CD4-positive, alpha-beta T cell treated with Interleukin-6 for 4 hours (primary cell): ENCODE results near the gene FRMD5.
"Not testable (repeated sequence)": the region's sequence is repeated elsewhere in the genome, so short reads cannot be mapped to it uniquely, and the experiment has no call there.

ENCODE experiments used
- DNase-seq: peaks from one replicate; pipeline ENCODE4 v3.0.0-alpha.2; 2020; ENCODE audit warnings: mixed read lengths

FRMD5 gene

GRCh38 chr15:44029940-44030568 is 165.0 kb downstream of the FRMD5 start:
- no peak for DNase-seq

- no peak for DNase-seq
Observed at GRCh38 chr15:44029003-44029402, 166.1 kb downstream of the FRMD5 start.

- DNase-seq = no peak
Observed at GRCh38 chr15:44028349-44028748, 166.7 kb downstream of the FRMD5 start.

GRCh38 chr15:44024155-44024554 is 170.9 kb downstream of the FRMD5 start:
- DNase-seq = no peak

- no peak for DNase-seq
Observed at GRCh38 chr15:44023176-44023575, 171.9 kb downstream of the FRMD5 start.

GRCh38 chr15:44018151-44018550 is 176.9 kb downstream of the FRMD5 start:
- no peak for DNase-seq

- no peak for DNase-seq
Observed at GRCh38 chr15:44015545-44016305, 179.3 kb downstream of the FRMD5 start.

- no peak for DNase-seq
Observed at GRCh38 chr15:44011238-44011854, 183.7 kb downstream of the FRMD5 start.

DNA sequence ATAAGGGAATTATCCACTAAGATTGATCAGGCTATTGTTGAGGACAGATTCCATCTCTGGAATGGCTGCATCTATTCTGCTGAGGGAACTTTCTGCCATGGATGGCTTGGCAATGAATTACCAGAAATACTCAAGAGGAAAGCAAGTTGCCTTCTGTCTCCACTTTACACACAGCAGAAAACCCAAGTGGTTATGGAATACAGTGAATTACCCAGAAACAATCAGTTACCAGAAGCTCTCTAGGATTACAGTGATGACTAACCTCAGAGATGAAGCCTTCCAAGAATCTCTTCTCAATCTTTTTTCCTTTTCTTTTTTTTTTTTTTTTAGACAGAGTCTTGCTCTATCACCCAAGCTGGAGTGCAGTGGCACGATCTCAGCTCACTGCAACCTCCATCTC is 185.0 kb downstream of the FRMD5 start:
- no peak for DNase-seq

GRCh38 chr15:44009038-44009437 is 186.0 kb downstream of the FRMD5 start:
- DNase-seq = no peak

DNA sequence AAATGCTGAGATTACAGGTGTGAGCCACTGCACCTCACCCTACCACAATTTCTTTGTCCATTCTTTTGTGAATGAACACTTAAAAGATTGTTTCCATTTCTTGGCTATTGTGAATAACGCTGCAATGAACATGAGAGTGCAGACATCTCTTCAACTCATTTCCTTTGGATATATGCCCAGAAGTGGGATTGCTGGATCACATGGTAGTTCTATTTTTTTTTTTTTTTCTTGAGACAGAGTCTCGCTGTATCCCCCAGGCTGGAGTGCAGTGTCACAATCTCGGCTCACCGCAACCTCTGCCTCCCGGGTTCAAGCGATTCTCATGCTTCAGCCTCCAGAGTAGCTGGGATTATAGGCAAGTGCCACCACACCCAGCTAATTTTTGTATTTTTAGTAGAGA is 194.8 kb downstream of the FRMD5 start:
- not testable (repeated sequence) for DNase-seq

DNA sequence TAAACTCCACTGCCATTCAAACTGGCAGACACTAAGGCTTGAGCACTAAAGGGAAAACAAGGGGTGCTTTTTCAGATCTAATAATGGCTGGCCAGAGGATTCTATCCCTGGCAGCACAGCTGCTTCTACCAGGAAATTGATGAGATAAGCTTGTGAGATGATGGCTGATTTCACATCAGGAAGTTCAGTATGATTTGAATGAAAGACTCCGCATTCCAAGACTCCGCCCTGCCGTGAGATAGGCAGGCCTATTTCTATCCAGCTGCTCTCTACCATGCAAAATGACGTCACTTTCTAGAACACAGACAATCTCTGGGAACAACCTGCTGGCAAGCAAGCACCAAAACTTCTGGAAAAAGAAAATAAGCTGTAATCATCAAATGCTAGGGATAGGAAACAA is 196.5 kb downstream of the FRMD5 start:
- DNase-seq = no peak

GRCh38 chr15:43991206-43991605 is 203.9 kb downstream of the FRMD5 start:
- DNase-seq = no peak

DNA sequence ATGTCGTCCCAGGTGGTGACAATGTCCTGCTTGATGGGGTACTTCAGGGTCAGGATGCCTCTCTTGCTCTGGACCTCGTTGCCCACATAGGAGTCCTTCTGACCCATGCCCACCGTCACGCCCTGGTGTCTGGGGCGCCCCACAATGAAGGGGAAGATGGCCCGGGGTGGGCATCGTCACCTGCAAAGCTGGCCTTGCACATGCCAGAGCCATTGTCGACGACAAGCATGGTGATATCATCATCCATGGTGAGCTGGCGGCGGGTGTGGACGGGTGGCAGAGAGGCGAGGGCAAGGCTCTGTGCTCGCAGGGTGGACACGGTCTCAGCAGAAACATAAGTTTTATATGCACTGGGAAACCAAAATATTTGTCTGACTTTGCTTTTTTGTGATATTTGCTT is 205.1 kb downstream of the FRMD5 start:
- no peak for DNase-seq

DNA sequence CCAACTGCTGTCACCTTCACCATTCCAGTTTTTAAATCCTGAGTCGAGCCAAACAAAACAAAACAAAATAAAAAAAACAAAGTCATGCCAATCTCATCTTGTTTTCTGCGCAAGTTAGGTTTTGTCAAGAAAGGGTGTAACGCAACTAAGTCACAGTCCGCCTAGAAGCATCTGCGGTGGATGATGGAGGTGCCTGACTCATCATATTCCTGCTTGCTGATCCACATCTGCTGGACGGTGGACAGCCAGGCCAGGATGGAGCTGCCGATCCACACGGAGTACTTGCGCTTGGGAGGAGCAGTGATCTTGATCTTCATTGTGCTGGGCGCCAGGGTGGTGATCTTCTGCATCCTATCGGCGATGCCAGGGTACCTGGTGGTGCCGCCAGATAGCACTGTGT is 206.2 kb downstream of the FRMD5 start:
- DNase-seq = no peak

GRCh38 chr15:43987924-43988323 is 207.1 kb downstream of the FRMD5 start:
- DNase-seq = no peak

DNA sequence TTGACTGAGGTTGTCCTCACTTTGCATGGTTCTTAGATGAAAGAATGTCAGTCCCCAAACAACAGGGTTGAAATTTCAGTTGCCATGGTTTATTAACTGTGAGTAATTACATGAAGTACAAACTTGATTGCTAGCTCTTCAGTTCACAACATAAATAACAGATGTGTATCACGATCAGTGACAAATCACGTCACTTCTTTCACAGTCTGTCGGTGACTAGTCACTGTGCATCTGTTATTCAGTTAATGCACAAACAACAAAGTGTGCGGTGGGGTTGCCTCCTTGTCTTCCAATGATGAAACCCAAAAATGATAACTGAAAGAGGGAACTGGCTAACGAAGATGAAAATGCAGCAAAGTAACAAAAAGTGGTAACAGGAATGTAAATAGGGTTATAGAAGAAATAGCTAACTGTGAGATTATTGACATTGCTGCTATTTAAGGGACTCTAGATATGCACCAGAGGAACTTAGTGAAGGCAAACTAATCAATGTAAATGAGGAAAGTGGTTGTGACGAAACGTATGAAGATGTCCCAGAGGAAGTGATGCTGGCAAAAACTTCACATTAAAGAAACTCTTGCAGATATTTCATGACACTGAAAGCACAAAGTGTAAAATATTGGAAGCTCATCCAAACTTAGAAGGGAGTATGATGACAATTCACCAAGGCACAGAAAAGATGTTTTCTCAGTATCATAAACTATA is 208.9 kb downstream of the FRMD5 start:
- no peak for DNase-seq

- DNase-seq = no peak
Observed at GRCh38 chr15:43981576-43981975, 213.5 kb downstream of the FRMD5 start.

DNA sequence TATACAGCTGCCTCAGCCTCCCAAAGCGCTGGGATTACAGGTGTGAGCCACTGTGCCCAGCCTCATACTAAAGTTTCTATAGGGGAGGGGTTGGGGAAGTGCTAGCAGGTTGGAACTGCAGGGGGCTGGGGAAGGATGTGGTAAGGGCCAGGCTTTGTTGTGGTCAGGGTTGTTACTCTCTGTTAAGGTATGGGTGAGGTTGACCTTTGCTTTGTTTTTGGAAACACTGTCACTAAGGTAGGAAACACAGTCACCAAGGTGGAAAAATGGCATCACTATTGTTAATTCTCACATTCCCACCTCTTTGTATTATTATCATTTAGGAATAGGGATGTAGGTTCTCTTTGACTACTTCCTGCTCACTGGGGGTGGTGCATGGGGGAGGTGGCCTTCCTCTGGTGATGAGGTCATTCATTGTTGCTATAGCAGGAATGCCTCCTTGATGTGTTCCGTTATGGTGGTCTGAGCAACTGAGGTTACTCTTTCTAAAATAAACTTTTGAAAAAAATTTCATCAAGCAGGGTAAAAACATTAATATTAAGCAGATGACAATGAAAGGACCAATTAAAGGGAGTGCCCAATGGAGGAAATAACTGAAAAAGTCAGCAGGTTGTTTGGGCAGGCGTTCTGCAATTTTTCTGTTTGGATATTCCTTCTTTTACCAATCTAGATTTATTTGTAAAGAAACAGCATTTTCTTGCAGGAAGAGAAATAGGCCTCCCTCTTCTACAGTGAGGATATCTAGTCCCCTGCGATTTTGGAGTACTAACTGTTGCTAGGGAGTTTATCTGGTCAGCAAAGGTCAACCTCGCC is 217.8 kb downstream of the FRMD5 start:
- peak; percentile 4 for DNase-seq

DNA sequence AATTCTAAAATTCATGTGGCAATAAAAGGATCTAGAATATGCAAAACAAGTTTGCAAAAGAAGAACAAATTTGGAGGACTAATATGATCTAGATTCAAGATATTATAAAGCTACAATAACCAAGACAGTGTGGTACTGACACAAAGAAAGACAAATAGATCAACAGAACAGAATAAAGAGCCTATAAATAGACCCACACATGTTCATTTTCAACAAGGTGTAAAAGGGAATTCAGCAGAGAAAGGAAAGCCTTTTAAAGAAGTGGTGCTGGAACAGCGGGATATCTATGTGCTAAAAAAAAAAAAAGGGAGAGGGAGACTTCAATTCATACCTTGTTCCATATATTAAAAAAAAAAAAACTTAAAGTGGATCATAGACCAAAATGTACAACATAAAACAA is 219.3 kb downstream of the FRMD5 start:
- DNase-seq = no peak

DNA sequence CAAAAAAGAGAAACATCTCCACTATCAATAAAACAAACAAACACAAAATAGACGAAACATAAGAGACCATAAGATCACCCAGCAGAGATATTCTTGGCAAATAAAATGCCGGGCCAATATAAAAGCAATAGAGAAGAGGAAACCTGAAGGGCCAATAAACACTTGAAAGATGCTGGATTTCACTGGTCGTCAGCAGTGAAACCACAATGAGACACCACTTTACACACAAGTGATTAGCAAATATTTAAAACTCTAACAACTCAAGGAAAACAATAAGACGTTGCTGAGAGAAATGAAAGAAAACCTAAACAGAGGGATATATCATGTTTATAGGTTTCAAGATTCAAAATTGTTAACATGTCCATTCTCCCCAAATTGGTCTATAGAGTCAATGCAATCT is 219.7 kb downstream of the FRMD5 start:
- DNase-seq = no peak

- no peak for DNase-seq
Observed at GRCh38 chr15:43974852-43975251, 220.2 kb downstream of the FRMD5 start.
